CD8-positive, alpha-beta memory T cell (primary cell): Measurements from ENCODE around the gene LIAS. TPM values are rescaled to one million over a fixed set of nuclear protein-coding genes. Genes with fewer than 3 reads are reported as not detected.
"Not testable (repeated sequence)": the region's sequence is repeated elsewhere in the genome, so short reads cannot be mapped to it uniquely, and the experiment has no call there.

Experiments used
- CTCF ChIA-PET: fragments of 350-600 bp; sonication (Branson Sonifier 250); formaldehyde crosslinking; loops from one replicate; lab custom pipeline; 2021; ENCODE audit warnings: antibody characterized with exemption; lab: Charles Lee
- POLR2A ChIA-PET: fragments of 350-600 bp; sonication (Branson Sonifier 250); formaldehyde crosslinking; loops from one replicate; lab custom pipeline; 2021; ENCODE audit warnings: antibody characterized with exemption; lab: Charles Lee
- DNase-seq, 5 donors: peaks; one replicate each; pipeline versions ENCODE4 v3.0.0 to v3.0.0-alpha.2; 2020 to 2022; ENCODE audit warnings: mixed read lengths in 1 of 5
- H3K27ac ChIP-seq: one replicate; pipeline ENCODE4 v1.7.0; 2013; ENCODE audit warnings: low read depth, mild to moderate bottlenecking, low read length, moderate library complexity
- H3K27me3 ChIP-seq: 2 replicates; pipeline ENCODE4 v1.7.0; 2013; ENCODE audit warnings: low read length, mild to moderate bottlenecking; ENCODE audit not compliant: insufficient read depth, poor library complexity, severe bottlenecking
- H3K36me3 ChIP-seq: 2 replicates; pipeline ENCODE4 v1.7.0; 2013; ENCODE audit warnings: mild to moderate bottlenecking, low read length, moderate library complexity; ENCODE audit not compliant: insufficient read depth
- H3K4me1 ChIP-seq: 2 replicates; pipeline ENCODE4 v1.7.0; 2013; ENCODE audit warnings: mild to moderate bottlenecking, low read length, moderate library complexity; ENCODE audit not compliant: insufficient read depth
- H3K4me3 ChIP-seq: 2 replicates; pipeline ENCODE4 v1.7.0; 2013; ENCODE audit warnings: mild to moderate bottlenecking, low read length
- H3K9me3 ChIP-seq: 2 replicates; pipeline ENCODE4 v1.7.0; 2013; ENCODE audit warnings: mild to moderate bottlenecking, low read length
- H3K27ac Mint-ChIP-seq, 8 donors: one replicate each; pipeline ENCODE4 v1.8.0; 2020 to 2021; ENCODE audit warnings: mixed read lengths in 8 of 8, mild to moderate bottlenecking in 6 of 8, inconsistent platforms in 3 of 8, moderate library complexity in 3 of 8
- H3K27me3 Mint-ChIP-seq, 2 donors: one replicate each; pipeline ENCODE4 v1.8.0; 2020 to 2021; ENCODE audit warnings: mixed read lengths in 2 of 2, mild to moderate bottlenecking in 1 of 2, moderate library complexity in 1 of 2
- H3K36me3 Mint-ChIP-seq, 3 donors: one replicate each; pipeline ENCODE4 v1.8.0; 2020 to 2021; ENCODE audit warnings: mixed read lengths in 3 of 3, inconsistent platforms in 1 of 3, mild to moderate bottlenecking in 1 of 3
- H3K4me1 Mint-ChIP-seq, 3 donors: one replicate each; pipeline ENCODE4 v1.8.0; 2020 to 2021; ENCODE audit warnings: mixed read lengths in 3 of 3, inconsistent platforms in 1 of 3, mild to moderate bottlenecking in 1 of 3
- H3K4me3 Mint-ChIP-seq, 7 donors: one replicate each; pipeline ENCODE4 v1.8.0; 2020 to 2021; ENCODE audit warnings: mixed read lengths in 7 of 7, mild to moderate bottlenecking in 6 of 7, moderate library complexity in 4 of 7, inconsistent platforms in 2 of 7
- H3K9me3 Mint-ChIP-seq, 5 donors: one replicate each; pipeline ENCODE4 v1.8.0; 2020 to 2022; ENCODE audit warnings: mixed read lengths in 5 of 5, mild to moderate bottlenecking in 3 of 5, moderate library complexity in 2 of 5, inconsistent platforms in 1 of 5
- polyA plus RNA-seq: library from polyadenylated mRNA; unstranded; fragments of 300-500 nt; fragmentation: Illumina TruSeq; gene quantifications from one replicate; pipeline ENCODE4 v1.2.3, GENCODE V29; 2021
- total RNA-seq, 2 experiments: library from RNA; stranded (reverse); gene quantifications; one replicate each; pipeline ENCODE4 v1.2.3, GENCODE V29; 2021

Gene LIAS
- total and polyA plus RNA-seq, 3 experiments from 2014 or later: 13.0 to 38.0 (median 34.0) TPM

DNA sequence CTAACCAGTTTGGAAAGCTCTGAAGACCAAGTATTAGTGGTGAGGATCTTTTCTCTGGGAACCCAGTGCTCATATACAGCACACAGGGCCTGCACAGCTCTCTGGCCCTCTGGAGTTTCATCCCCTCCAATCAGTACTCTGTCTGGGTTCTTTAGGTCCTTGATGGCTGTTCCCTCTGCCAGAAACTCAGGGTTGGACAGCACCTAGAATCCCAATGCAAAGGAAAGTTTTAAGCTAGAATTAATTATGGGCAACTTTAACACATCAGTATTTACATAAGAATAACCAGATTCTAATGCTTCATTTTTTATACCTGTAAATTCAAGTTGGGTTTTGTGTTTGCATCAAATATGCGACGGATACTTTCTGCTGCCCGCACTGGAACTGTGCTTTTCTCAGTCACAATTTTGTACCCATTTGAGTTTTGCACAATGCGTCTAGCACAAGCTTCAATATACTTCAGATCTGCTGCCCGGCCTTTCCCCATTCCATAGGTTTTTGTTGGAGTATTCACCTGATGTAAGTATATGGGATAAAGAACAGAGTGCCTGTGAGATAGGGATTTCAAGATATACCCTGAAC lies 51.6 kb downstream of the LIAS start:
- CTCF ChIA-PET: interaction anchor here (0.8 to 0.9 kb wide), 3 partner anchors 10 to 41 kb away, joined by 3 to 4 read pairs (median 3); no protein-coding TSS in a partner anchor
- H3K4me1 Mint-ChIP-seq: peaks cover 0 to 2% (median 0%) of the 10 kb centered on the region in 3 donors
- DNase-seq: no peak
- Histone ChIP-seq H3K36me3 (no peaks in the 10 kb centered on the region), H3K27me3 (no peaks in the 10 kb centered on the region), H3K4me3 (no peak overlapping the region), H3K27ac (no peak overlapping the region), H3K9me3 (no peaks in the 10 kb centered on the region), H3K4me1 (no peaks in the 10 kb centered on the region)
- H3K27ac Mint-ChIP-seq: peak overlapping the region in 1 of 8 donors; percentile 75
- POLR2A ChIA-PET: no interaction called here
- no peak overlapping the region for H3K4me3 Mint-ChIP-seq
- H3K36me3 Mint-ChIP-seq: peaks cover 3 to 71% (median 18%) of the 10 kb centered on the region in 3 donors
- no peaks in the 10 kb centered on the region for H3K27me3 Mint-ChIP-seq
- H3K9me3 Mint-ChIP-seq: no peaks in the 10 kb centered on the region

DNA sequence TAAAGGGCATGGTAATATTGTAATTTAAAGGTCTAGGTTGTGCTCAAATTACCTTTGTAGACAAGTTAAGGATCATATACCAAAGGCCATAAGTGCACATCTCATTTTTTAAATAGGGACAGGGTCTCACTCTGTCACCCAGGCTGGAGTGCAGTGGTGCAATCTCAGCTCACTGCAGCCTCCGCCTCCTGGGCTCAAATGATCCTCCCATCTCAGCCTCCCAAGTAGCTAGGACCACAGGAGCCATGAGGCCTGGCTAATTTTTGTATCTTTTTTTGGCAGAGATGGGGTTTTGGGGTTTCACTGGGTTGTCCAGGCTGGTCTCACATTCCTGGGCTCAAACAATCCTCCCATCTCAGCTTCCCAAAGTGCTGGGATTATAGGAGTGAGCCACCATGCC lies 55.4 kb downstream of the LIAS start:
- H3K27me3 ChIP-seq, POLR2A ChIA-PET, H3K4me3 Mint-ChIP-seq: not testable (repeated sequence)

DNA sequence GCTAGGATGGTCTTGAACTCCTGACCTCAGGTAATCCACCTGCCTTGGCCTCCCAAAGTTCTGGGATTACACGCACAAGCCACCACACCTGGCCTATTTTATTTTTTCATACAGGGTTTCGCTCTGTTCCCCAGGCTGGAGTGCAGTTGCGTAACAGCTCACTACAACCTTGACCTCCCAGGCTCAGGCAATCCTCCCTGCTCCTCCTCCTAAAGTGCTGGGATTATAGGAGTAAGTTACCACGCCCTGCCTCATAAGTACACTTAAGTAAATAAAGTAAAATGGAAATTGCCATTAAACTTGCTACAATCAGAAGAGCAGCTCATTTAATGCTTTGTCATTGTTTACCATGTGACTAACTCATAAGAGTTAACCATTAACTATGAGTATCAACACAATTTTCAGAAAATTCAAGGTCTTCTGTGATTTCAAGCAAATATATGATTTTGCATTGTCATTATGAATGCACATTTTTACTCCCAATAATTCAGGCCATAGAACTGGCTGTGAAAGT lies 56.1 kb downstream of the LIAS start:
- ChIA-PET CTCF (no interaction called here), POLR2A (no interaction called here)
- H3K27me3 ChIP-seq: no peaks in the 10 kb centered on the region

More for the DNA sequence above, 55.4 kb downstream of the LIAS start:
- DNase-seq, H3K4me1 ChIP-seq, H3K4me1 Mint-ChIP-seq, H3K27ac Mint-ChIP-seq, H3K9me3 Mint-ChIP-seq, H3K27me3 Mint-ChIP-seq, H3K36me3 ChIP-seq, H3K4me3 ChIP-seq, H3K9me3 ChIP-seq, H3K27ac ChIP-seq: not testable (repeated sequence)
- CTCF ChIA-PET: interaction anchor here (0.9 kb wide), 1 partner anchor 13 kb away, joined by 4 read pairs; the partner anchor contains the start of gene UGDH
- H3K36me3 Mint-ChIP-seq: peaks cover 3 to 48% (median 12%) of the 10 kb centered on the region in 3 donors

DNA sequence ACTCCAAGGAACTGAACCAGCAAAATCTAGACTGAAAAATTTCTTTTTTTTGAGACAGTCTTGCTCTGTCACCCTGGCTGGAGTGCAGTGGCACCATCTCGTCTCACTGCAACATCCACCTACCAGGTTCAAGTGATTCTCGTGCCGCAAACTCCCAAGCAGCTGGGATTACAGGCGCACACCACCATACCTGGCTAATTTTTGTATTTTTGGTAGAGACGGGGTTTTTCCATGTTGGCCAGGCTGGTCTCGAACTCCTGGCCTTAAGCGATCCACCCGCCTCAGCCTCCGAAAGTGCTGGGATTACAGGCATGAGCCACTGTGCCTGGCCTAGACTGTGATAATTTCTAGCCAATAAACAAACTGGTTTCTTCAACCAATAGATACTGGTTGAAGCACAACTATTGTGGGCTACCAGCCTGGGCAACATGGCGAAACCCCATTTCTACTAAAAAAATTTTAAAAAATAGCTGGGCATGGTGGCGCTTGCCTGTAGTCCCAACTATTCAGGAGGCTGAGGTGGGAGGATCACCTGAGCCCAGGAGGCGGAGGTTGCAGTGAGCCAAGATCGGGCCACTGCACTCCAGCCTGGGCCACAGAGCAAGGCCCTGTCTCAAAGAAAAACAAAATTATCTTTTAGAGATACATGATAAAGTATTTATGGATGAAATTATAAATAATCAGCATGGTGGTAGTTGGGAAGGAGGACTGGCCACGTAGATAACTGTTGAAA lies 57.0 kb downstream of the LIAS start:
- H3K27me3 ChIP-seq, DNase-seq, H3K9me3 Mint-ChIP-seq, CTCF ChIA-PET, H3K9me3 ChIP-seq, H3K4me1 Mint-ChIP-seq, H3K4me1 ChIP-seq, H3K27me3 Mint-ChIP-seq, H3K36me3 ChIP-seq, H3K4me3 ChIP-seq, H3K4me3 Mint-ChIP-seq, H3K27ac ChIP-seq: not testable (repeated sequence)
- POLR2A ChIA-PET: interaction anchor here (0.6 kb wide), 1 partner anchor 331 kb away, joined by 3 read pairs; no protein-coding TSS in a partner anchor
- Mint-ChIP-seq H3K36me3 (peaks cover 0 to 35% (median 3%) of the 10 kb centered on the region in 3 donors), H3K27ac (peak overlapping the region in 1 of 8 donors; percentile 58)

More for the DNA sequence above, 56.1 kb downstream of the LIAS start:
- no peaks in the 10 kb centered on the region for H3K9me3 ChIP-seq
- no peaks in the 10 kb centered on the region for H3K4me1 ChIP-seq
- H3K27ac ChIP-seq: no peak overlapping the region
- no peaks in the 10 kb centered on the region for H3K9me3 Mint-ChIP-seq
- no peak for DNase-seq
- peaks cover 0 to 43% (median 7%) of the 10 kb centered on the region in 3 donors for H3K36me3 Mint-ChIP-seq
- no peaks in the 10 kb centered on the region for H3K27me3 Mint-ChIP-seq
- no peaks in the 10 kb centered on the region for H3K36me3 ChIP-seq
- H3K4me1 Mint-ChIP-seq: peaks cover 0 to 2% (median 0%) of the 10 kb centered on the region in 3 donors
- peak overlapping the region in 1 of 8 donors; percentile 64 for H3K27ac Mint-ChIP-seq
- H3K4me3 Mint-ChIP-seq: no peak overlapping the region
- H3K4me3 ChIP-seq: no peak overlapping the region

DNA sequence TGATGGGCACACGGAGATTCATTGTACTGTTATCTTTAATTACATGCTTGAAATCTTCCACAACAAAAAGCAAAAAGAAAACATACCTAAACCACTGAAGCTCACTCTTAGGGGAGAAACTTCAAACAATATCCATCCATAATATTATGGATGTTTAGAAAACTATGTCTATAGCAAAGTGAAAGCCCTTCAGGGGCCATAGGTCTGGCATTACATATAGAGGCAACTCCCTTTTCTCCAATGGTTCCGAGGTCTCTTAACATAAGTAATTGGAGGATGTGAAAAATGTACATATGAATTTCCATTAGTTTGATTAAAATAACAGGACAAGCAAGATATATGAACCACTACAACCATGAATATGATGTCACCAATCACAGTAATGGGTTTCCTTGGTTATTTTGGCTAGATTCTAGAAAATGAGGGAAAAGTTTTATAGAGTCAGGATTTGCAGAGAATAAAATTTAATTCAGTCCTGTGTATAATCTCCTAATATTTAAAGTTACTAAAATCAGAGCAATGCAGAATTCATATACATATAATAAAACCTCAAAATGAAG lies 57.6 kb downstream of the LIAS start:
- H3K27ac ChIP-seq: no peak overlapping the region
- no peak overlapping the region for H3K4me3 ChIP-seq
- Mint-ChIP-seq H3K4me1 (peaks cover 0 to 2% (median 0%) of the 10 kb centered on the region in 3 donors), H3K27me3 (no peaks in the 10 kb centered on the region), H3K4me3 (no peak overlapping the region), H3K36me3 (peaks cover 0 to 35% (median 5%) of the 10 kb centered on the region in 3 donors), H3K27ac (peak overlapping the region in 2 of 8 donors; percentile 29 to 58), H3K9me3 (no peaks in the 10 kb centered on the region)
- no peaks in the 10 kb centered on the region for H3K4me1 ChIP-seq
- CTCF ChIA-PET: no interaction called here
- POLR2A ChIA-PET: interaction anchor here (0.6 kb wide), 1 partner anchor 330 kb away, joined by 3 read pairs; no protein-coding TSS in a partner anchor
- H3K27me3 ChIP-seq: no peaks in the 10 kb centered on the region
- H3K36me3 ChIP-seq: no peaks in the 10 kb centered on the region
- H3K9me3 ChIP-seq: no peaks in the 10 kb centered on the region
- DNase-seq: no peak

DNA sequence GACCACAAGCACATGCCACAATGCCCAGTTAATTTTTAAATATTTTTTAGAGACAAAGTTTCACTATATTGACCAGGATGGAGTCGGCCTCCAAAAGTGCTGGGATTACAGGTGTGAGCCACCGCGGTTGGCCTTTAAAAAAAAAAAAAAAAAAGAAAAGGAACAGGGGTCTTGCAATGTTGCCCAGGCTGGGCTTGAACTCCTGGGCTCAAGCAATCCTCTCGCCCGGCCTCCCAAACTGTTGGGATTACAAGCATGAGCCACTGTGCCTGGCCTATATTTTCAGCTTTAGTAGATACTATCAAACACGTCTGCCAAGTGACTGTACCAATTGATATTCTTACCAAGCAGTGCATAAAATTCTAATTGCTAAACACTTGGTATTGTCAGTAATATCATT lies 59.6 kb downstream of the LIAS start:
- H3K36me3 Mint-ChIP-seq: peaks cover 0 to 21% (median 1%) of the 10 kb centered on the region in 3 donors
- no peaks in the 10 kb centered on the region for H3K36me3 ChIP-seq
- no peaks in the 10 kb centered on the region for H3K4me1 ChIP-seq
- no peaks in the 10 kb centered on the region for H3K27me3 Mint-ChIP-seq
- no peaks in the 10 kb centered on the region for H3K9me3 ChIP-seq
- no peak overlapping the region for H3K4me3 ChIP-seq
- H3K27ac Mint-ChIP-seq: no peak overlapping the region
- no peak overlapping the region for H3K27ac ChIP-seq
- H3K4me3 Mint-ChIP-seq: no peak overlapping the region
- CTCF ChIA-PET: no interaction called here
- DNase-seq: no peak
- H3K27me3 ChIP-seq: no peaks in the 10 kb centered on the region
- H3K4me1 Mint-ChIP-seq: peaks cover 0 to 2% (median 0%) of the 10 kb centered on the region in 3 donors
- H3K9me3 Mint-ChIP-seq: no peaks in the 10 kb centered on the region
- POLR2A ChIA-PET: no interaction called here

DNA sequence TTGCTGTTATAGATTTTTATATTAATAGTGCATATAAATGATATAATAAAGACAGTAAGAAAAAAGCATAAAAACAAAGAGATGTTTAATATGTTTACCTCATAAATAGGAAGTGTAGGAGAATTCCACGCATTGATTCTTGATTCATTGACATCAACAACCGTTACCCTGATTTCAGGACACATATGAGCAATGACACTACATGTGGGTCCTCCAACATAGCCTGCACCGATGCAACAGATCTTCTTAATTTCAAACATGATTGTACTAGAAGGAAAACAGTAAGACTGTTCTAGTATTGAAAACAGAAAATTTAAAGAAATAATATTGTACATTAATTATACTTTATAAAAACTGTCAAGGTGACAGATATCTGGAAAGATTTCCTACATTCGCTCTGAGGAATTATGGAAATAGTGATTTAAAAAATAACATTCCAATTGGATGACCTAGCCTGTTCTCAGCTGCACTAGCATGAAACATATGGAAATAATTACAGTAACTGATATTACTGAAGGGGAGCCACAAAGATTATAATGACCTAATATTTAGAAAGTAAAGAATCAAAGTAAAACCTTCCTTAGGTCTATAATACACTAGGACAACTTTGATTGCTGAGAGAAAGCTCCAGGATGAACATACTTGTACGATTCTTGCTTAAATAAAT lies 62.5 kb downstream of the LIAS start:
- no peak overlapping the region for H3K4me3 Mint-ChIP-seq
- no peak overlapping the region for H3K27ac Mint-ChIP-seq
- H3K27me3 ChIP-seq: no peaks in the 10 kb centered on the region
- peaks cover 8 to 12% (median 12%) of the 10 kb centered on the region in 3 donors for H3K4me1 Mint-ChIP-seq
- peaks cover 7% of the 10 kb centered on the region for H3K4me1 ChIP-seq
- H3K9me3 Mint-ChIP-seq: no peaks in the 10 kb centered on the region
- DNase-seq: no peak
- H3K4me3 ChIP-seq: no peak overlapping the region
- no peak overlapping the region for H3K27ac ChIP-seq
- H3K27me3 Mint-ChIP-seq: no peaks in the 10 kb centered on the region
- H3K36me3 ChIP-seq: no peaks in the 10 kb centered on the region
- ChIA-PET CTCF (no interaction called here), POLR2A (no interaction called here)
- no peaks in the 10 kb centered on the region for H3K9me3 ChIP-seq
- H3K36me3 Mint-ChIP-seq: peaks cover 0 to 11% (median 1%) of the 10 kb centered on the region in 3 donors
